Fibroblast of pulmonary artery (primary cell): Measurements from ENCODE around the gene GPR83.
"Not testable (repeated sequence)": the region's sequence is repeated elsewhere in the genome, so short reads cannot be mapped to it uniquely, and the experiment has no call there.

ENCODE experiments used
- DNase-seq: peaks from one replicate; pipeline ENCODE4 v3.0.0-alpha.2; 2010; ENCODE audit warnings: low read depth
- H3K4me3 ChIP-seq: replicated peaks from 2 replicates; pipeline ENCODE4 v1.5.1; 2011; ENCODE audit warnings: low read depth, mild to moderate bottlenecking, control low read depth, low read length, moderate library complexity
- CTCF ChIP-seq: IDR thresholded peaks from 2 replicates; pipeline ENCODE4 v1.5.1; 2011; ENCODE audit warnings: mild to moderate bottlenecking, control low read depth, low read length, inconsistent platforms; ENCODE audit errors: missing control alignments

Gene GPR83

GRCh38 chr11:94405062-94405833 lies 4.0 kb upstream of the GPR83 start:
- H3K4me3 ChIP-seq, result no peak overlapping the region
- no peak for TF ChIP-seq CTCF
- DNase-seq, result no peak

GRCh38 chr11:94402355-94402754 lies 1.1 kb upstream of the GPR83 start:
- H3K4me3 ChIP-seq, result no peak overlapping the region
- no peak for DNase-seq
- TF ChIP-seq CTCF, result no peak

GRCh38 chr11:94401773-94402265 lies 600 bp upstream of the GPR83 start:
- DNase-seq, result no peak
- H3K4me3 ChIP-seq, result peak overlapping the region; percentile 34
- no peak for TF ChIP-seq CTCF

GRCh38 chr11:94400457-94400838 lies 771 bp downstream of the GPR83 start:
- no peak overlapping the region for H3K4me3 ChIP-seq
- no peak for TF ChIP-seq CTCF
- DNase-seq, result no peak

- H3K4me3 ChIP-seq, result no peak overlapping the region
- TF ChIP-seq CTCF, result no peak
- no peak for DNase-seq
Measured at GRCh38 chr11:94400050-94400449, 1.2 kb downstream of the GPR83 start.

GRCh38 chr11:94398101-94398500 lies 3.1 kb downstream of the GPR83 start:
- TF ChIP-seq CTCF, result no peak
- H3K4me3 ChIP-seq, result no peak overlapping the region
- no peak for DNase-seq

- no peak overlapping the region for H3K4me3 ChIP-seq
- TF ChIP-seq CTCF, result no peak
- no peak for DNase-seq
Measured at GRCh38 chr11:94396282-94396681, 4.9 kb downstream of the GPR83 start.

GRCh38 chr11:94391937-94392336 lies 9.3 kb downstream of the GPR83 start:
- H3K4me3 ChIP-seq, DNase-seq: not testable (repeated sequence)
